D721Med (cell line): ENCODE data around the gene KCNJ16.

ENCODE experiments used
- DNase-seq: peaks from one replicate; pipeline ENCODE4 v3.0.0; 2011; ENCODE audit warnings: low spot score; ENCODE audit not compliant: insufficient read length
- FAIRE-seq: peaks from 2 replicates; lab custom pipeline; 2011; peaks lifted over from hg19 to GRCh38; lab: Jason Lieb, UNC
- TF ChIP-seq, protein P1 (sequence below): IDR thresholded peaks from 2 replicates; pipeline ENCODE4 v1.5.1; 2012; ENCODE audit warnings: mild to moderate bottlenecking, control low read depth; ENCODE audit not compliant: insufficient read depth; ENCODE audit errors: missing control alignments

The KCNJ16 gene

DNA sequence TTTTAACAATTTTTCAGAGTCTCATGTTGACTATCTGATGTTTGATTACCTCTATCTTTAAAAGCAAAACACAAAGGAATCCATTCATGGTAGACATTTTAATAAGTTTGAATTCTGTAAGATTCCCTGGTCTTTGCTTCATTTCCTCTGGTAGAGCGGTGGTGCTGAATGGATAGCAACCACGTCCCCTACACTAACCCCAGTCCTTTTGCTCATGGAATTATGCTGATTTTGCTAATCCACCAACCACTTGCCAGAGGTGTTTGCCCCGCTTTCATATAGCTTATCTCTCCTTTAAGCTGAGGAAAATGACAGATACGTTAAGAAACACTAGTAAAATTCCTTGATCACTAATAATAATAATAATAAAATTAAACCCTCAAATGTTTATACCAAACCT is 9.5 kb downstream of the KCNJ16 start:
- no peak for FAIRE-seq
- no peak for DNase-seq
- TF ChIP-seq, protein P1, sequence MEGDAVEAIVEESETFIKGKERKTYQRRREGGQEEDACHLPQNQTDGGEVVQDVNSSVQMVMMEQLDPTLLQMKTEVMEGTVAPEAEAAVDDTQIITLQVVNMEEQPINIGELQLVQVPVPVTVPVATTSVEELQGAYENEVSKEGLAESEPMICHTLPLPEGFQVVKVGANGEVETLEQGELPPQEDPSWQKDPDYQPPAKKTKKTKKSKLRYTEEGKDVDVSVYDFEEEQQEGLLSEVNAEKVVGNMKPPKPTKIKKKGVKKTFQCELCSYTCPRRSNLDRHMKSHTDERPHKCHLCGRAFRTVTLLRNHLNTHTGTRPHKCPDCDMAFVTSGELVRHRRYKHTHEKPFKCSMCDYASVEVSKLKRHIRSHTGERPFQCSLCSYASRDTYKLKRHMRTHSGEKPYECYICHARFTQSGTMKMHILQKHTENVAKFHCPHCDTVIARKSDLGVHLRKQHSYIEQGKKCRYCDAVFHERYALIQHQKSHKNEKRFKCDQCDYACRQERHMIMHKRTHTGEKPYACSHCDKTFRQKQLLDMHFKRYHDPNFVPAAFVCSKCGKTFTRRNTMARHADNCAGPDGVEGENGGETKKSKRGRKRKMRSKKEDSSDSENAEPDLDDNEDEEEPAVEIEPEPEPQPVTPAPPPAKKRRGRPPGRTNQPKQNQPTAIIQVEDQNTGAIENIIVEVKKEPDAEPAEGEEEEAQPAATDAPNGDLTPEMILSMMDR, result no peak

DNA sequence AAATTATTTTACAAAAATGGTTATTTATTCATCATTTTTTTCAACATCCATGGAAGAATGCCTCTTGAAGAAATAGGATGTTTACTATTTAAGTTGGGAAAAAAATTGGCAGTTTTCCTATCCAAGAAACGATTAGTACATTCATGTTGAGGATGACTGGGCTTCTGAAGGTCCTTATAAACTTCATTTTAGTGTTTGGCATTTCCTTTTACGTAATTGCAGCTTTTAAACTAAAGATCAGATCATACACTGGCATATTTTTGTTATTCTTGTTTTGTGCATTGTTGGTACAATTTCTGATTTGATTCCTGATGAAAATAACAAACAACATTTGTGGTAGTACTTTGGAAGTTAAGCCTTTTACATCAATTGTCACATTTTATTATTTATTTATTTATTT is 11.5 kb downstream of the KCNJ16 start:
- FAIRE-seq (no peak), DNase-seq (no peak)
- TF ChIP-seq, protein P1, result no peak

DNA sequence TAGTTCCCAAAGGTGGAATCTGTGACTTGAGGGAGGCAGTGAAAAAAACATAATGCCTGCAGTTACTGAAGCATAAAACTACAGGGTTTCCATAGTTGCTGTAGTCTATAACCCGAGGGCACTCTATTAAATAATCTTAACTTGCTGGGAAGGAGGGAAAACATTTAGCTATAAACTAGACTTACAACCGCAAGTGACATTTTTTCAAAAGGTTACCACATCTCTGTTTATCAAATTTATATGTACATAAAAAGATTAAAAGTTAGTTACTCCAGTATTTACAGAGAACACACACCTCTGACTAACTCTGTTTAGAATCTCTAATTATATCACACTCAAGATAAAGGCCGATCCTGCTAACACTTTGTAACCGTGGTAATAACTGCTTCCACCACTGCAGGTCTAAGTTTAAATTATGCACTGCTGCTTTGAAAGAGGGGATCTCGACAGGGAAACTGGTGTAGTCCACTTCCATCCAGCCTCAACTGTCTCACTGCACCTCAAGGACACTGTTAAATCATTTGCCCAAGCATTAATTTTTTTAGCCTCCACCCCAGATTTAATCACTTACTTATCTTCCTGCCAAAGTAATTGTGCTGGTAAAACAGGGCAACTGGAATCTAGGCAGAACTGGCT is 14.6 kb downstream of the KCNJ16 start:
- FAIRE-seq, result no peak
- TF ChIP-seq, protein P1, result no peak
- DNase-seq, result no peak

DNA sequence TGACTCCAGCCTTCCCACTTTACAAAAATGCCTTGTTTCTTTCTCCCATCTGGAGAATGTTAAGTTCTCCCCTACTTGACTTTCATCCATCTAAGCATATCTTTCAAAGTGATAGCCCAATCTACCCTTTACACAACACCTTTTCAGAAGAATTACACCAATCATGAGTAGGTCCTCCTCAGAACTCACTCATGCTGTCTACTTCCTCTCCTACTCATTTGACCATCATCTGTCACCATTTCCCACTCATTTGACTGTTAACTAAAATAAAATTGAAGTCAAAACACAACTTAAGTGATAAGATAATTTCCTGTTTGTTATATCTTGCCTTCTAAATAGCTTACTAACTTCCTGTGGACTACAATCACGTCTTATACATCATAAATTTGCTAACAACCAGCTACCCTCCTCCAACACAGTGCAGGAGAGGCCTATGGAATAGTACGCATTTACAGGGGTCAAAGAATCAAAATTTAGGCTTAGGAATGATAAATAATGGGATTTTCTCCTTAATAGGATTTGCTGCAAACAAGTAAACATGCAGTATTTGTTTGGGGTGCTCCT is 16.1 kb downstream of the KCNJ16 start:
- FAIRE-seq (no peak), DNase-seq (no peak)
- TF ChIP-seq, protein P1, result no peak

DNA sequence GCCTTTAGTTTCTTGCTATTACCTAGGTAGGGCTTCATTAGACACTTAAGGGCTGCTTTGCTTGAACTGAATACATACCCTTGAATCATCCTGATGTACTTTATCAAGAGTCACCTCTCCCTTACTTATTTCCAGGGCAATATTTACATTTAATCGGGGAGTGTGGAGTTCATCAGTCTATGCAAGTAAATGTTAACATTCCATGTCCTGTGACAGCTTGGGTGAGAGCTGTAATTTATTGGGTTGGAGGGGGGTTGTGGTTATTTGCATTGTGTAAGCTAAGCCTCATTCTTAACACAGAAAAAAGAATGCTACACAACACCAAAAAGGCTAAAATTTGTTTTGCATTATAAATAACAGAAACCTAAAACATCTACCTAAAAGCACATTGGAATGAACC is 16.7 kb downstream of the KCNJ16 start:
- TF ChIP-seq, protein P1, result no peak
- no peak for DNase-seq
- no peak for FAIRE-seq

DNA sequence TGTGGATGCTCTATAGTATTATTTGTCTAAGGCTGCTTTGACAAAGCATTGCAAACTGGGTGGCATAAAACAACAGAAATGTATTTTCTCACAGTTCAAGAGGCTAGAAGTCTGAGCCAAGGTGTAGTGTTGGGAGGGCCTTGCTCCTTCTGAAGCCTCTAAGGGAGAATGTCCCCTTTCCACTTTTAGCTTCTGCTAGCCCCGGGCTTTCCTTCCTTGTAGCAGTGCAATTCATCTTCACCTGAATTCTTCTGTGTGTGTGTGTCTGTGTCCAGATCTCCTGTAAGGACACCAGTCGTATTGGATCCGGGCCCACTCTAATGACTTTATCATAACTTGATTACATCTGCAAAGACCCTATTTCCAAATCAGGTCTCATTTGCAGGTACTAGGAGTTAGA is 18.1 kb downstream of the KCNJ16 start:
- DNase-seq, result no peak

DNA sequence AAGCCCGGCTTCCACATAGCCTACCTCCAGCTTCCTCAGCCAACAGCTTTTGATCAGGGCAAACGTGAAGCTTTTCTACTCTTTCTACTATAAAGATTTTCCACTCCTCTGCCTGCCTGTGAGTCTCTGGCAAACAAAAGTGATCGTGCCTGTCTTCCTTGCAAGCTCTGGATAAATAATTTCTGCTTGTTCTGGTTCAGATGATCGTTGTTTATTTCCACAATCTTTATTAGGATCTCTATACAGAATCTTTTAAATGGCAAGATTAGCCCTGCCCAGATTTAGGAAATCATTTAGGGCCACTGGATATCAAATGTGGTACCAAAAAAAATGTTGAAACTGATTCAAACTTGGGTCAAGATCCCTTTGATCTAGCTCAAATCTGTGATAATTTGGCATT is 20.4 kb downstream of the KCNJ16 start:
- TF ChIP-seq, protein P1, result no peak
- DNase-seq (no peak), FAIRE-seq (no peak)

More for the DNA sequence above, 18.1 kb downstream of the KCNJ16 start:
- TF ChIP-seq, protein P1, result no peak
- no peak for FAIRE-seq
